ENCODE measurements around the gene BCLAF1. TPM values are rescaled to one million over a fixed set of nuclear protein-coding genes. Genes with fewer than 3 reads are reported as not detected.

Gene BCLAF1
- total and polyA plus RNA-seq, 2 experiments from 2014 or later = 133 to 151 TPM

GRCh38 chr6:136280032-136280609 is 9.5 kb downstream of the BCLAF1 start:
- H3K36me3 ChIP-seq (ENCODE audit: insufficient read depth) = peaks cover 50% of the 10 kb centered on the region
- peaks cover 2% of the 10 kb centered on the region; the same call in 1 of the 3 replicates for H3K9me3 Mint-ChIP-seq
- no peak overlapping the region for H2AFZ ChIP-seq
- H3K27me3 Mint-ChIP-seq (ENCODE audit: insufficient read depth, low read depth, poor library complexity) = no peaks in the 10 kb centered on the region
- H3K79me2 ChIP-seq (replicated peaks; ENCODE audit: insufficient read depth) = peaks cover 94% of the 10 kb centered on the region
- H3K4me1 Mint-ChIP-seq = peaks cover 22% of the 10 kb centered on the region
- H3K4me3 ChIP-seq = no peak overlapping the region
- no peaks in the 10 kb centered on the region; the same call in 1 of the 2 replicates for H3F3A ChIP-seq (replicated peaks; ENCODE audit: low read depth)
- ATAC-seq = no peak
- no peak overlapping the region for H3K27ac Mint-ChIP-seq
- DNase-seq (ENCODE audit: low spot score) = no peak
- peaks cover 8% of the 10 kb centered on the region for H3K4me1 ChIP-seq (ENCODE audit: insufficient read depth)
- H3K9me2 ChIP-seq (ENCODE audit: insufficient read depth) = no peaks in the 10 kb centered on the region
- H3K27ac ChIP-seq (ENCODE audit: low read depth) = no peak overlapping the region
- TF ChIP-seq ZNF331 (CRISPR knock-in tag; IDR thresholded peaks at IDR 0.05; ENCODE audit: low read depth) (no peak), JUNB (IDR thresholded peaks at IDR 0.05; ENCODE audit: unreplicated experiment) (no peak)
- peaks cover 80% of the 10 kb centered on the region for H4K20me1 ChIP-seq (replicated peaks; ENCODE audit: insufficient read depth)
- H3K4me3 Mint-ChIP-seq = no peak overlapping the region
- H3K4me2 ChIP-seq = no peak overlapping the region
- H3K36me3 Mint-ChIP-seq (ENCODE audit: low read depth) = peaks cover 56% of the 10 kb centered on the region
- H3K27me3 ChIP-seq (ENCODE audit: insufficient read depth) = no peaks in the 10 kb centered on the region

DNA sequence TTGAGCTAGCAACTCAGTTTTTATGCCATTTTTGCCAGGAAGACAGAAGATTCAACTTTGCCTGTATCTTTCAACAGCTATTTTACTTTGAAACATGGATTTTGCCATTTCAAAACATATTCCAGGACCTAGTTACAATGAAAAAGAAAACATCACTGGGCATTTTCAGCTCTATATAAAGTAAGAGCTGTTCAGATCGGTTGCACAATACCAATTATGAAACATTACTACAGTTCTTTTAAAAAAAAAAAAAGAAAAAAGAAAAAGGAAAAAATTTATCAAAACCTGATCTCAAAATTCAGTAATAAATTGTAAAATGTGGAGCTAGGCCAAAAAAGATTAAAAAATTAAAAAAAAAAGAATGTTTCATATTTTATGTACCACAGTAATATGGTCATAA is 15.6 kb downstream of the BCLAF1 start:
- Mint-ChIP-seq H3K27me3 (ENCODE audit: insufficient read depth, low read depth, poor library complexity) (no peaks in the 10 kb centered on the region), H3K27ac (no peak overlapping the region), H3K36me3 (ENCODE audit: low read depth) (peaks cover 84% of the 10 kb centered on the region), H3K9me3 (peaks cover 2% of the 10 kb centered on the region; the same call in 1 of the 3 replicates), H3K4me3 (no peak overlapping the region), H3K4me1 (no peaks in the 10 kb centered on the region)
- H2AFZ ChIP-seq = no peak overlapping the region
- ATAC-seq = no peak
- no peak overlapping the region for H3K4me2 ChIP-seq
- no peak for TF ChIP-seq REST (IDR thresholded peaks at IDR 0.05; ENCODE audit: unreplicated experiment)
- TF ChIP-seq, protein P1, sequence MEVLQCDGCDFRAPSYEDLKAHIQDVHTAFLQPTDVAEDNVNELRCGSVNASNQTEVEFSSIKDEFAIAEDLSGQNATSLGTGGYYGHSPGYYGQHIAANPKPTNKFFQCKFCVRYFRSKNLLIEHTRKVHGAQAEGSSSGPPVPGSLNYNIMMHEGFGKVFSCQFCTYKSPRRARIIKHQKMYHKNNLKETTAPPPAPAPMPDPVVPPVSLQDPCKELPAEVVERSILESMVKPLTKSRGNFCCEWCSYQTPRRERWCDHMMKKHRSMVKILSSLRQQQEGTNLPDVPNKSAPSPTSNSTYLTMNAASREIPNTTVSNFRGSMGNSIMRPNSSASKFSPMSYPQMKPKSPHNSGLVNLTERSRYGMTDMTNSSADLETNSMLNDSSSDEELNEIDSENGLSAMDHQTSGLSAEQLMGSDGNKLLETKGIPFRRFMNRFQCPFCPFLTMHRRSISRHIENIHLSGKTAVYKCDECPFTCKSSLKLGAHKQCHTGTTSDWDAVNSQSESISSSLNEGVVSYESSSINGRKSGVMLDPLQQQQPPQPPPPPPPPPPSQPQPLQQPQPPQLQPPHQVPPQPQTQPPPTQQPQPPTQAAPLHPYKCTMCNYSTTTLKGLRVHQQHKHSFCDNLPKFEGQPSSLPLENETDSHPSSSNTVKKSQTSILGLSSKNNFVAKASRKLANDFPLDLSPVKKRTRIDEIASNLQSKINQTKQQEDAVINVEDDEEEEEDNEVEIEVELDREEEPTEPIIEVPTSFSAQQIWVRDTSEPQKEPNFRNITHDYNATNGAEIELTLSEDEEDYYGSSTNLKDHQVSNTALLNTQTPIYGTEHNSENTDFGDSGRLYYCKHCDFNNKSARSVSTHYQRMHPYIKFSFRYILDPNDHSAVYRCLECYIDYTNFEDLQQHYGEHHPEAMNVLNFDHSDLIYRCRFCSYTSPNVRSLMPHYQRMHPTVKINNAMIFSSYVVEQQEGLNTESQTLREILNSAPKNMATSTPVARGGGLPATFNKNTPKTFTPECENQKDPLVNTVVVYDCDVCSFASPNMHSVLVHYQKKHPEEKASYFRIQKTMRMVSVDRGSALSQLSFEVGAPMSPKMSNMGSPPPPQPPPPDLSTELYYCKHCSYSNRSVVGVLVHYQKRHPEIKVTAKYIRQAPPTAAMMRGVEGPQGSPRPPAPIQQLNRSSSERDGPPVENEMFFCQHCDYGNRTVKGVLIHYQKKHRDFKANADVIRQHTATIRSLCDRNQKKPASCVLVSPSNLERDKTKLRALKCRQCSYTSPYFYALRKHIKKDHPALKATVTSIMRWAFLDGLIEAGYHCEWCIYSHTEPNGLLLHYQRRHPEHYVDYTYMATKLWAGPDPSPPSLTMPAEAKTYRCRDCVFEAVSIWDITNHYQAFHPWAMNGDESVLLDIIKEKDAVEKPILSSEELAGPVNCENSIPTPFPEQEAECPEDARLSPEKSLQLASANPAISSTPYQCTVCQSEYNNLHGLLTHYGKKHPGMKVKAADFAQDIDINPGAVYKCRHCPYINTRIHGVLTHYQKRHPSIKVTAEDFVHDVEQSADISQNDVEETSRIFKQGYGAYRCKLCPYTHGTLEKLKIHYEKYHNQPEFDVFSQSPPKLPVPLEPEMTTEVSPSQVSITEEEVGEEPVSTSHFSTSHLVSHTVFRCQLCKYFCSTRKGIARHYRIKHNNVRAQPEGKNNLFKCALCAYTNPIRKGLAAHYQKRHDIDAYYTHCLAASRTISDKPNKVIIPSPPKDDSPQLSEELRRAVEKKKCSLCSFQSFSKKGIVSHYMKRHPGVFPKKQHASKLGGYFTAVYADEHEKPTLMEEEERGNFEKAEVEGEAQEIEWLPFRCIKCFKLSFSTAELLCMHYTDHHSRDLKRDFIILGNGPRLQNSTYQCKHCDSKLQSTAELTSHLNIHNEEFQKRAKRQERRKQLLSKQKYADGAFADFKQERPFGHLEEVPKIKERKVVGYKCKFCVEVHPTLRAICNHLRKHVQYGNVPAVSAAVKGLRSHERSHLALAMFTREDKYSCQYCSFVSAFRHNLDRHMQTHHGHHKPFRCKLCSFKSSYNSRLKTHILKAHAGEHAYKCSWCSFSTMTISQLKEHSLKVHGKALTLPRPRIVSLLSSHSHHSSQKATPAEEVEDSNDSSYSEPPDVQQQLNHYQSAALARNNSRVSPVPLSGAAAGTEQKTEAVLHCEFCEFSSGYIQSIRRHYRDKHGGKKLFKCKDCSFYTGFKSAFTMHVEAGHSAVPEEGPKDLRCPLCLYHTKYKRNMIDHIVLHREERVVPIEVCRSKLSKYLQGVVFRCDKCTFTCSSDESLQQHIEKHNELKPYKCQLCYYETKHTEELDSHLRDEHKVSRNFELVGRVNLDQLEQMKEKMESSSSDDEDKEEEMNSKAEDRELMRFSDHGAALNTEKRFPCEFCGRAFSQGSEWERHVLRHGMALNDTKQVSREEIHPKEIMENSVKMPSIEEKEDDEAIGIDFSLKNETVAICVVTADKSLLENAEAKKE (CRISPR knock-in tag; IDR thresholded peaks at IDR 0.05) = no peak
- no peak for DNase-seq (ENCODE audit: low spot score)
- H3F3A ChIP-seq (replicated peaks; ENCODE audit: low read depth) = peaks cover 3% of the 10 kb centered on the region; the same call in 1 of the 2 replicates
- peaks cover 91% of the 10 kb centered on the region for H3K79me2 ChIP-seq (replicated peaks; ENCODE audit: insufficient read depth)
- peaks cover 57% of the 10 kb centered on the region for H4K20me1 ChIP-seq (replicated peaks; ENCODE audit: insufficient read depth)
- H3K36me3 ChIP-seq (ENCODE audit: insufficient read depth) = peaks cover 79% of the 10 kb centered on the region
- H3K27me3 ChIP-seq (ENCODE audit: insufficient read depth) = no peaks in the 10 kb centered on the region
- no peaks in the 10 kb centered on the region for H3K9me2 ChIP-seq (ENCODE audit: insufficient read depth)
- no peaks in the 10 kb centered on the region for H3K4me1 ChIP-seq (ENCODE audit: insufficient read depth)
- H3K4me3 ChIP-seq = no peak overlapping the region
- H3K27ac ChIP-seq (ENCODE audit: low read depth) = no peak overlapping the region

All from GM23338 (cell line).